HFFc6 (cell line): ENCODE measurements around the gene POFUT2. TPM values are rescaled to one million over a fixed set of nuclear protein-coding genes. Genes with fewer than 3 reads are reported as not detected.

Experiments
- DNase-seq: peaks from one replicate; pipeline ENCODE4 v3.0.0-alpha.2; 2018
- H3K27ac Mint-ChIP-seq: 2 replicates; pipeline ENCODE4 v1.8.0; 2020; ENCODE audit warnings: mild to moderate bottlenecking, mixed read lengths
- H3K27me3 Mint-ChIP-seq: 2 replicates; pipeline ENCODE4 v1.8.0; 2021; ENCODE audit warnings: mild to moderate bottlenecking, moderate library complexity, mixed read lengths; ENCODE audit not compliant: insufficient read depth
- H3K36me3 Mint-ChIP-seq: 2 replicates; pipeline ENCODE4 v1.8.0; 2021; ENCODE audit warnings: low read depth, mixed read lengths
- H3K4me1 Mint-ChIP-seq: 2 replicates; pipeline ENCODE4 v1.8.0; 2020; ENCODE audit warnings: low read depth, mixed read lengths
- H3K4me3 Mint-ChIP-seq: 2 replicates; pipeline ENCODE4 v1.8.0; 2020; ENCODE audit warnings: mild to moderate bottlenecking, moderate library complexity, mixed read lengths
- H3K9me3 Mint-ChIP-seq: 2 replicates; pipeline ENCODE4 v1.8.0; 2020; ENCODE audit warnings: mild to moderate bottlenecking, mixed read lengths
- total RNA-seq, 6 experiments: library from RNA; stranded (reverse); fragmentation: NEBNext Ultra II Directional; extraction: Animal tissue kit (Norgen Biotek cat#: 25700); gene quantifications; 2 replicates in 1 of 6; 3 replicates in 5 of 6; pipeline ENCODE4 v1.2.3, GENCODE V29; 2021
- TF ChIP-seq, protein P1 (sequence below): fragments of 200-600 bp; sonication (generic); IDR thresholded peaks from 2 replicates; pipeline ENCODE4 v1.5.0; 2021; ENCODE audit warnings: antibody characterized with exemption, mild to moderate bottlenecking

Gene POFUT2
- total RNA-seq, 6 experiments from 2014 or later = 78.2 to 112 (median 80.3) TPM

DNA sequence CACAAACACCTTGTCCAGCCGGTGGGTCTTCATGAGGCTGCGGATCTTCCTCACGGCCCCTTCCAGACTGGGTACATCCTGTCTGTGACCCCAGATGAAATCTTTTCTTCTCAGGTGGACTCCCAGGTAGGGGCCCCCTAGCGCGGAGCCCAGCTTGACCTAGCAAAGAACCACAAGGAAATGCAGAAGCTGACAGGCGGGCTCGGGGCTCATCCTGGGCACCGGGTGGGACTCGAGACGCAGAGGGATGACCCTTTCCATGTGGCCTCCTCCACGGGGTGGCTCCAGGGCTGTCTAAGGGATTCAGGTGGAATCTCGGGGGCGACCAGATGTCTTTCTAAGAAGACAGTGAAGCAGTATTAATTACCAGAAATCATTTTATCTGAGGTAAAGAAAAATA, 17.8 kb downstream of the POFUT2 start:
- Mint-ChIP-seq H3K4me3 (no peak overlapping the region), H3K27me3 (peaks cover 1% of the 10 kb centered on the region), H3K27ac (no peak overlapping the region), H3K9me3 (no peaks in the 10 kb centered on the region), H3K36me3 (peaks cover 10% of the 10 kb centered on the region), H3K4me1 (no peaks in the 10 kb centered on the region)
- TF ChIP-seq, protein P1, sequence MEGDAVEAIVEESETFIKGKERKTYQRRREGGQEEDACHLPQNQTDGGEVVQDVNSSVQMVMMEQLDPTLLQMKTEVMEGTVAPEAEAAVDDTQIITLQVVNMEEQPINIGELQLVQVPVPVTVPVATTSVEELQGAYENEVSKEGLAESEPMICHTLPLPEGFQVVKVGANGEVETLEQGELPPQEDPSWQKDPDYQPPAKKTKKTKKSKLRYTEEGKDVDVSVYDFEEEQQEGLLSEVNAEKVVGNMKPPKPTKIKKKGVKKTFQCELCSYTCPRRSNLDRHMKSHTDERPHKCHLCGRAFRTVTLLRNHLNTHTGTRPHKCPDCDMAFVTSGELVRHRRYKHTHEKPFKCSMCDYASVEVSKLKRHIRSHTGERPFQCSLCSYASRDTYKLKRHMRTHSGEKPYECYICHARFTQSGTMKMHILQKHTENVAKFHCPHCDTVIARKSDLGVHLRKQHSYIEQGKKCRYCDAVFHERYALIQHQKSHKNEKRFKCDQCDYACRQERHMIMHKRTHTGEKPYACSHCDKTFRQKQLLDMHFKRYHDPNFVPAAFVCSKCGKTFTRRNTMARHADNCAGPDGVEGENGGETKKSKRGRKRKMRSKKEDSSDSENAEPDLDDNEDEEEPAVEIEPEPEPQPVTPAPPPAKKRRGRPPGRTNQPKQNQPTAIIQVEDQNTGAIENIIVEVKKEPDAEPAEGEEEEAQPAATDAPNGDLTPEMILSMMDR = no peak
- no peak for DNase-seq

DNA sequence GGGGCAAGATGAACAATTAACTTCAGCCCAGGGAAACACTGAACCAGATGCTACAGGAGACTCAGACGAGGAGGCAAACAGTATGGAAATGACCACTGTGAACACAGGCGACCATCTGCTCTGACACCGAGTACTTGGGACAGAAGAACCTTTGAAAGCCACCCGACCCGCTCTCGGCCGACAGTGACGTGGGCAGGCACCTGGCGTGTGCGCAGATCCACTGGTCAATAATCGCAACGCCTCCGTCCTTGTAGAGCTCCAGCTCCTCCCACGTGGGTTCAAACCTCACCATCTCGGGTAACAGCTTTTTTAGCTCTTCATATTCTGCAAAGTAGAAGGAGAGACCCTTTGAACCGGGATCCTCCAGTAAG, 20.3 kb downstream of the POFUT2 start:
- no peak for DNase-seq
- H3K27me3 Mint-ChIP-seq = peaks cover 6% of the 10 kb centered on the region
- H3K4me3 Mint-ChIP-seq = no peak overlapping the region
- H3K27ac Mint-ChIP-seq = no peak overlapping the region
- no peaks in the 10 kb centered on the region for H3K4me1 Mint-ChIP-seq
- no peaks in the 10 kb centered on the region for H3K9me3 Mint-ChIP-seq
- TF ChIP-seq, protein P1 = no peak
- H3K36me3 Mint-ChIP-seq = peaks cover 18% of the 10 kb centered on the region

DNA sequence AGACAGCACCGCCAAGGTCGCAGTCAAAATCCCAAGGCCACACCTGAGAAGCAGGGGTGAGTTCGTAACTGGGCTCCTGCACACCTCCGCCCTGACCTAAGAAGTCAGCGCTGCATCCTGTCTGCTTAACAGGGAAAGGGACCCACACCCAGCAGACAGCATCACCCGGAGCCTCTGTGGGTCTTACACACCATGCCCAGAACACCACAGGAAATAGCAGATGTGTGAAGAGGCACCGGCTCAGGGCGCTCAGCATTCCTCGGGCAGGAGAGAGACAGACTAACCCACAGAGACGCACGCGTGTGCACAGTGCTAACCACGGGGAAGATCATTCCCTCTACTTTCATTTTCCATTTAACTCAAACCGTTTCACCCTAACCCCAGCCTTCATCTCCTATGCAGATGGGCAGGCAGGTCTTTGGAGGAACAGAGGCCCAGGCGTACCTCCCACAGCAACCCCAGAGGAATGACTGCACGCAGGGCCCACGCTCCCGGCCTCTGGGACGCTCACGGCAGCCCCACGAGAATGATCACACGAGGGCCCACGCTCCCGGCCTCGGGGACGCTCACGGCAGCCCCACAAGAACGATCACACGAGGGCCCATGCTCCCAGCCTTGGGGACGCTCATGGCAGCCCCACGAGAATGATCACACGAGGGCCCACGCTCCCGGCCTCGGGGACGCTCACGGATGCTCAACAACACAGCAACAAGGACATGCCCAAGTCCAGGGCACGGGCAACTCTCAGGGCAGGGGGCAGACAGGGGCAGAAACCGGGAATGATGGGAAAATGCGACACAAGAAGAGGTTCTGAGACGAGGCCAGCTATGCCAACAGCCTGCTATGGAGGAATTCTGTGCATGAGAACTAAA, 20.9 kb downstream of the POFUT2 start:
- Mint-ChIP-seq H3K27ac (no peak overlapping the region), H3K4me1 (no peaks in the 10 kb centered on the region), H3K4me3 (no peak overlapping the region), H3K9me3 (no peaks in the 10 kb centered on the region), H3K27me3 (peaks cover 6% of the 10 kb centered on the region), H3K36me3 (peaks cover 18% of the 10 kb centered on the region)
- TF ChIP-seq, protein P1 = no peak
- DNase-seq = no peak

DNA sequence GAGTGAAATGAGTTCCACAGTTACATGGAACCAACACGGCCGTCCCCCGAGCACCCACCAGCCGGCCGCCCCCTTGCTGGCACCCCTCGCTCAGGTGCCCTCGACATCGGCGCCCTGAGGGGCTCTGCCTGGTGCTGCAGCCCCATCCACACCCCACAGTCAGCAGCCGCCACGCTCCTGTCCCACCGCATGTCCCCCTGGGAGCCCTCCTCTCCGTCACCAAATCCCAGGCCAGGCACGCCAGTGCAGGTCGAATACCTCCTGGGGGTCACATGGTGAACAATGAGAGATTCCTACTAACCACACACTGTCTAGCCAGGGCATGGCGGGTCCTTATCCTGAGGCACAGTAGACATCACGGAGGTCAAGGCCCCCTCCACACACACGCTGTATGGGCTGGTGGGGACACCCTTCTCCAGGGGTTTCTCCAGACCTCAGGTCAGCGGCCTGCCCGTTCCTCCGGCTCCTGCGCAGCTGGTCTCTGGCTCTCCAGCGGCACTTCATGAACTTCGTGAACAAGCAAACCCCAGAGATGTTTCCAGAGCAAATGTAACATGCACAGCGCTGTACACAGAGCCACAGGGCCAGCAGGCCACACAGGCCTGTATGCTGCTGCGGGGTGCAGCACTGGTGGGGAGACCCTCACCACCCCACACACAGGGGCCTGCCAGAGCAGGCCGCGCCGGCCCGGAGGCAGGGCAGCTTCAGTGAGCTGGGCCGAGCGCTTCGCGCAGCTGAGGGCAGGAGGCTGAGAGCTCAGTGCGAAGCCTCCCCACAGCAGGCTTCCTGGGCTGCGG, 21.8 kb downstream of the POFUT2 start:
- Mint-ChIP-seq H3K27ac (no peak overlapping the region), H3K36me3 (peaks cover 18% of the 10 kb centered on the region), H3K4me3 (no peak overlapping the region), H3K27me3 (peaks cover 6% of the 10 kb centered on the region), H3K4me1 (no peaks in the 10 kb centered on the region), H3K9me3 (no peaks in the 10 kb centered on the region)
- no peak for DNase-seq
- TF ChIP-seq, protein P1 = no peak

DNA sequence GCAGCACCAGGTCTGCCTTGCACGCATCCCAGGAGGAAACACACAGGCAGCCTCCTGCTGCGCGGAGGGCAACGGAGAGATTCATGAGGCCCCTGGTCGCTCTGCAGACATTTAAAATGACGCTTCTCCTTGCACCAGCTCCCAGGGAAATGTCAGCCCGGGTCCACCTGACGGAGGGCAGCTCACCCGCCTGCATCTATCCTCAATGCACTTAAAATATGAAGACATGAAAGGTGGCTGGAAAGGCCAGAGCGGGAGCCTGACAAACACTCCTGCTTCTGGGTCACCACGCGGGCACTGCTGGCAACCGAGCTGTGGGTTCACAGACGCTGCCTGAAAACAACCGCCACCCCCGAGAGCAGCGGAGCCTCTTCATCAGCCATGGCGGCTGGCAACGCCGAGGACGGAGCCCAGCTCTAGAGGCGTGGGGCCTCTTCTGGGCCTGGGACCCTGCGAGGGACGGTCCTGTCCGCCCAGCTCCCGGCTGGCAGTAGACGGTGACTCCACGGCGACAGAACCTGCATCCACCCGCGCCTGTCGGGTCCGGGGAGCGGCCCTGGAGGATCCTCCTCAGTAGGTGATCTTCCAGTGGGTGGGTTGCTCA, 22.7 kb downstream of the POFUT2 start:
- peaks cover 6% of the 10 kb centered on the region for H3K27me3 Mint-ChIP-seq
- peaks cover 18% of the 10 kb centered on the region for H3K36me3 Mint-ChIP-seq
- TF ChIP-seq, protein P1 = no peak
- no peak overlapping the region for H3K4me3 Mint-ChIP-seq
- no peaks in the 10 kb centered on the region for H3K9me3 Mint-ChIP-seq
- H3K27ac Mint-ChIP-seq = no peak overlapping the region
- DNase-seq = no peak
- H3K4me1 Mint-ChIP-seq = no peaks in the 10 kb centered on the region
